HG03175 (cell line): ENCODE data around the gene TMEM106C.
A peak's percentile ranks its signal among the peaks of the same experiment; 100 is the strongest.

Source experiments
- ATAC-seq: cut with Tn5 transposase; IDR thresholded peaks from one replicate; pipeline ENCODE4 v1.9.1; 2021; ENCODE audit warnings: mild to moderate bottlenecking, moderate library complexity; ENCODE audit not compliant: unreplicated experiment

Gene TMEM106C, protein sequence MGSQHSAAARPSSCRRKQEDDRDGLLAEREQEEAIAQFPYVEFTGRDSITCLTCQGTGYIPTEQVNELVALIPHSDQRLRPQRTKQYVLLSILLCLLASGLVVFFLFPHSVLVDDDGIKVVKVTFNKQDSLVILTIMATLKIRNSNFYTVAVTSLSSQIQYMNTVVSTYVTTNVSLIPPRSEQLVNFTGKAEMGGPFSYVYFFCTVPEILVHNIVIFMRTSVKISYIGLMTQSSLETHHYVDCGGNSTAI

GRCh38 chr12:47963340-47964040 lies at the start of gene TMEM106C:
Gene TMEM106C (plus strand): TSS chr12:47963596. CDS start chr12:47964237, 641 bp downstream.
- ATAC-seq = peak; percentile 93

GRCh38 chr12:47920913-47921312 lies 42.5 kb upstream of the TMEM106C start:
- no peak for ATAC-seq

DNA sequence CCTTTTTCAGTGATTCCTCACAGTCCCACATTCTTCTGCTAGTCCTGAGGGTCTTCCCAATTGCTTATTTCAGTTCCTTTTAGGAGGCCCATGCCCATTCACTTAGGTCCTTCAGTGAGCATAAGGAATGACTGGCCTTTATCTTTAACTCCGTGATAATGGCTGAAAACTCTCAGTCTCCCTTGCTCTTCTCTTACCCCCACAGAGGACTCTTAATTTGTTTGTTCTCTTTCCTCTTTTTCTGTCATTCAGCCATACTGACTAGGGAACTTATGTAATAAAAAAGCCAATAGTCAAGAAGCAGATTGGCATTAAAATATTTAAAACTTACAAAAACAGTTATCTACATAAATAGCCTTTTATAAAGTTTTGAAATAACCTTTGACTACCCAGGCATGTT lies 41.5 kb upstream of the TMEM106C start:
- no peak for ATAC-seq

- ATAC-seq = no peak
Measured at GRCh38 chr12:47927346-47927745, 36.0 kb upstream of the TMEM106C start.

- ATAC-seq = no peak
Measured at GRCh38 chr12:47930634-47931033, 32.8 kb upstream of the TMEM106C start.

- ATAC-seq = no peak
Measured at GRCh38 chr12:47931187-47931586, 32.2 kb upstream of the TMEM106C start.

- ATAC-seq = no peak
Measured at GRCh38 chr12:47935184-47935583, 28.2 kb upstream of the TMEM106C start.

GRCh38 chr12:47938093-47938492 lies 25.3 kb upstream of the TMEM106C start:
- ATAC-seq = no peak

- no peak for ATAC-seq
Measured at GRCh38 chr12:47938594-47938993, 24.8 kb upstream of the TMEM106C start.

DNA sequence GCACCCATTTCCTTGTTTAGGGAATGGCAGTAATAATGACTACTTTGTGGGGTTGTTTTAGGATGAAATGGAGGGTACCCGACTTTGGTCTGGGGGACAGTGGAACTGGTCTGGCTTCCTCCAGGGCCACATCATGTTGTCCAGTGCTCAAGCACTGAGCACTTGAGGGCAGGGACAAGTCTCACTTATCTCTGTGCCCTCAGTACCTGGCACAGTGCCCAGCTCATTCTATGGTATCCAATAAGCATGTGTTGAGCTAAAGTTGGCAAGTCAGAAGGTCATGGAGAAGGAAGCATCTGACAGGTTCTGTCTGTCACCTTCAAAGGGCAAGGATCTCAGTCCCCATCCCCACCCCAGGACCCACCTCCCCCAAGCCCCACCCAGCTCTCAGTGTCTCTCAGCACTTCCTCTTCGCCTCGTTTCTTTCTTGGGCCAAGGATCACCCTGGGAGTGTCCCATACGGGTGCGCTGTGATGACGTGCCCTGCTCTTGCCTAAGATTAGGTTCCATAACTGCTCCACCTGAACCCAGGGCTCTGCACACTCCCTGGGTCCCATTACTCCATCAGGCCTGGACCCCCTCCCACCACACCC lies 24.3 kb upstream of the TMEM106C start:
- no peak for ATAC-seq

DNA sequence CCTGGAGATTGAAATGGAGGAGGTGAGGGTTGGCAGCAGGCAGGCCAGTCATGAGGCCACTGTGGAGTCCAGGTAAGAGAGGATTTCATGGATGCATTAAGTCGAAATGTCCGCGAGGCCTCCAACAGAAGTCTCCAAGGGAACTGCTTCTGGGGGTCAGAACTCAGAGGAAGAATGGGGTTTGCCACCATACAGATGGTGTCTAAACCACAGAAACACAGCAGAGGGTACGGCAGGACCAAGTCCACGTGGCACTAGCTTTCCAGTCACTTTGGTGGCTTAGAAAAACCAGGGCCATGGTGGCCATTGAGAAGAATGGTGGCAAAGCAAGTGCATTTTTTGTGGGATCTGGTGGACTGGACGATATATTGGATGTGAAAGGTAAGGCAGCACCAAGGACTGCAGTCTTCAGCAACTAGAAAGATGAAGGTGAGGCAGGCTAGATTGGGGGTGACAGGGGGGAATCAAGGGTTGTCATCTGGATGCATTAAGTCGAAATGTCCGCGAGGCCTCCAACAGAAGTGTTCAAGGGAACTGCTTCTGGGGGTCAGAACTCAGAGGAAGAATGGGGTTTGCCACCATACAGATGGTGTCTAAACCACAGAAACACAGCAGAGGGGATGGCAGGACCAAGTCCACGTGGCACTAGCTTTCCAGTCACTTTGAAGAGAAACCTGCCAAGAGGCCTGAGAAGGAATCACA lies 22.5 kb upstream of the TMEM106C start:
- no peak for ATAC-seq

- ATAC-seq = no peak
Measured at GRCh38 chr12:47941475-47941780, 22.0 kb upstream of the TMEM106C start.

DNA sequence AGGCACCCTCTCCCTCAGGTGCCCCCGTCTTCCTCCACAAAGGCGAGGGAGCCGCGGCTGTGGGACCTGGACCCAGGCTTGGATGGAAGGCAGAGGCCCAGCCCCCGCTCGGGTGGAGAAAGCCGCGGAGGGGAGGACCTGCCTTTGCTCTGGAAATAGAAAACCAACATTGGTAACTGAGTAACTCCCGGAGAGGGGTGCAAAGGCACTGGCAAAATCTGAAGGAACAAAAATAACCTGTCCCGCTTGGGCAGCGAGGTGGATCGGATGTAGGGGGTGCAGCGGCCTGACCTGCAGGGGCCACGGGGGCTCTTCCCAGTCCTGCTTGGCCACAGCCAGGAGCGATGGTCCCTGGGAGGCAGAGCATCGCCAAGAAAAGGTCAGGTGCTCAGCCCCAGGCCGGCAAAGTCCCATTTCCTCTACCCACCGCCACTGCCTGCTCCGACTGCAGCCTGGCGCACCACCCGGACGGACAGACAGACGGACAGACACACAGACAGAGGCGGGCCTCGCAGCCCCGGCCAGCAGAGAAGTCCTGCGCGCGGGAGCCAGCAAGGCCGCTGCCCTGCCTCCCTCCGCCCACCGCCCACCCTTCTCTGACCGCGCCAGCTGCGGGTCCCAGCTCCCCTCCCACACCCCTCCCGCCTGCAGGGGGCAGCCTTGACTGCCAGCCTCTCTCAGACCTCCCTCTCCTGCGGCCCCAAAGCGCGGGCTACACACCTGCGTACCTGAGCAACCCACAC lies 21.4 kb upstream of the TMEM106C start:
- ATAC-seq = no peak

- ATAC-seq = no peak
Measured at GRCh38 chr12:47942614-47943225, 20.7 kb upstream of the TMEM106C start.

DNA sequence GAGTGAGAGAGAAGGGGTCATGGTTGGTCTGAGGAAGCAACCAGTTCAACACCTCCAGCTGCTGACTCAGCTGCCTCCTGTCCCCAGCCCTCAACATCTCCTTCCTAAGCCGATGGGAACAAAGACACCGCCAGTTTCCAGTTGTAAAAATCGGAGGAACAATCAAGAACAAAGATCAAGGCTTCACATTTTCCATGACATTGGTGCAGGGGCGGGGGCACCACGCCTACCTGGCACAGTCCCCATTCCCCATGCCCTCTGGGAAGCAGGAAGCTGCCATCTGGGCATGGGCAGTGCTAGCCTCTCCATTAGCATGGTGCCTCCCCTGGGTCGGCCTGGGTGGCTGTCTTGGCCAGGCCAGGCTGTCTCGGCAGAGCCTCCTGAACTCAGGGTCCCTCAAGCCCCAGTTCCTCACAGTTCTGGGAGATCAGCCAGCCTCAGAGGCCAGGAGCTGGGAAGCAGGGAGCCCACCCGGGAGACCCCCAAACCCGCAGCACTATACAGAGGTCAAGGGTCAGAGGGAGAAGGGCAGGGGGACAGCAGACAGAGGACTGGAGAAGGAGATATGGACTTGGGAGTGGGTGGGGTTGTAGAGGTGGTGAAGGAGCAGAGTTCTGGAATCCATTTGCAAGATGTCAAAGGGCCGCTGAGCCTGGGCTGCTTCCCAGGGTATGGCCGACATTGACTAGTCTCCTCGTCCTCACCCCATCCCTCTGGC lies 19.6 kb upstream of the TMEM106C start:
- ATAC-seq = no peak

GRCh38 chr12:47944685-47945340 lies 18.6 kb upstream of the TMEM106C start:
- no peak for ATAC-seq

GRCh38 chr12:47945341-47945728 lies 18.1 kb upstream of the TMEM106C start:
- no peak for ATAC-seq

- ATAC-seq = no peak
Measured at GRCh38 chr12:47946413-47947323, 16.7 kb upstream of the TMEM106C start.
